Mesenchymal stem cell (in vitro differentiated cells and primary cell): ENCODE measurements around the gene PELO.
"Not testable (repeated sequence)": the region's sequence is repeated elsewhere in the genome, so short reads cannot be mapped to it uniquely, and the experiment has no call there.

ENCODE experiments used
- DNase-seq: peaks from one replicate; pipeline ENCODE4 v3.0.0-alpha.2; 2013
- H2AFZ ChIP-seq: one replicate; pipeline ENCODE4 v1.6.1; 2013; ENCODE audit warnings: low read depth, mild to moderate bottlenecking, control low read depth, inconsistent platforms, low read length, moderate library complexity
- H2AK5ac ChIP-seq: 2 replicates; pipeline ENCODE4 v1.6.1; 2013; ENCODE audit warnings: low read length, moderate library complexity, mild to moderate bottlenecking, inconsistent platforms; ENCODE audit not compliant: severe bottlenecking
- H2BK120ac ChIP-seq: one replicate; pipeline ENCODE4 v1.6.1; 2013; ENCODE audit warnings: low read depth, mild to moderate bottlenecking, inconsistent platforms, low read length, moderate library complexity
- H2BK12ac ChIP-seq, 2 experiments: one replicate each; pipeline ENCODE4 v1.6.1; 2013; ENCODE audit warnings: inconsistent platforms in 2 of 2, low read length in 2 of 2, mild to moderate bottlenecking in 2 of 2, moderate library complexity in 2 of 2, control low read depth in 1 of 2
- H2BK15ac ChIP-seq: one replicate; pipeline ENCODE4 v1.6.1; 2013; ENCODE audit warnings: mild to moderate bottlenecking, low read depth, inconsistent platforms; ENCODE audit not compliant: poor library complexity, severe bottlenecking
- H2BK5ac ChIP-seq: 2 replicates; pipeline ENCODE4 v1.6.1; 2013; ENCODE audit warnings: low read depth, mild to moderate bottlenecking, low read length, control low read depth, inconsistent platforms; ENCODE audit not compliant: poor library complexity, severe bottlenecking
- H3K14ac ChIP-seq, 2 experiments: one replicate each; pipeline ENCODE4 v1.6.1; 2013; ENCODE audit warnings: inconsistent platforms in 2 of 2, low read length in 2 of 2, control low read depth in 1 of 2, mild to moderate bottlenecking in 1 of 2, moderate library complexity in 1 of 2
- H3K18ac ChIP-seq, 2 experiments: one replicate each; pipeline ENCODE4 v1.6.1; 2013; ENCODE audit warnings: inconsistent platforms in 2 of 2, low read length in 2 of 2, control low read depth in 1 of 2, low read depth in 1 of 2, mild to moderate bottlenecking in 1 of 2
- H3K23ac ChIP-seq, 2 experiments: one replicate each; pipeline ENCODE4 v1.6.1; 2013; ENCODE audit warnings: inconsistent platforms in 2 of 2, low read length in 2 of 2, mild to moderate bottlenecking in 2 of 2, moderate library complexity in 2 of 2, control low read depth in 1 of 2
- H3K27ac ChIP-seq: 2 replicates; pipeline ENCODE4 v1.5.1; 2013; ENCODE audit warnings: mild to moderate bottlenecking, moderate library complexity, low read length, control low read depth, inconsistent platforms; ENCODE audit not compliant: poor library complexity, severe bottlenecking
- H3K27me3 ChIP-seq, 2 experiments: 2 replicates each; pipeline versions ENCODE4 v1.6.1 to v1.7.0; 2013; ENCODE audit warnings: low read length in 2 of 2, mild to moderate bottlenecking in 2 of 2, moderate library complexity in 2 of 2, control low read depth in 1 of 2, inconsistent platforms in 1 of 2; ENCODE audit not compliant: control insufficient read depth in 1 of 2, insufficient read depth in 1 of 2
- H3K36me3 ChIP-seq, 2 experiments: 2 replicates each; pipeline versions ENCODE4 v1.6.1 to v1.7.0; 2013; ENCODE audit warnings: low read length in 2 of 2, control low read depth in 1 of 2, inconsistent platforms in 1 of 2, low read depth in 1 of 2, mild to moderate bottlenecking in 1 of 2; ENCODE audit not compliant: insufficient read depth in 2 of 2, control insufficient read depth in 1 of 2
- H3K4ac ChIP-seq, 2 experiments: one replicate each; pipeline ENCODE4 v1.6.1; 2013; ENCODE audit warnings: inconsistent platforms in 2 of 2, low read length in 2 of 2, mild to moderate bottlenecking in 2 of 2, moderate library complexity in 2 of 2, control low read depth in 1 of 2, low read depth in 1 of 2
- H3K4me1 ChIP-seq: 2 replicates; pipeline ENCODE4 v1.6.1; 2013; ENCODE audit warnings: low read depth, low read length, control low read depth; ENCODE audit not compliant: control insufficient read depth, insufficient read depth
- H3K4me2 ChIP-seq: 2 replicates; pipeline ENCODE4 v1.6.1; 2013; ENCODE audit warnings: low read length, mild to moderate bottlenecking, inconsistent platforms; ENCODE audit not compliant: poor library complexity, severe bottlenecking
- H3K4me3 ChIP-seq, 2 experiments: 2 replicates each; pipeline versions ENCODE4 v1.5.1 to v1.7.0; 2013; ENCODE audit warnings: low read length in 2 of 2, mild to moderate bottlenecking in 2 of 2, control low read depth in 1 of 2, low read depth in 1 of 2; ENCODE audit not compliant: insufficient read depth in 1 of 2
- H3K79me1 ChIP-seq: replicated peaks from 2 replicates; pipeline ENCODE4 v1.6.1; 2013; ENCODE audit warnings: mild to moderate bottlenecking, control low read depth, low read length, inconsistent platforms; ENCODE audit not compliant: poor library complexity, severe bottlenecking
- H3K9ac ChIP-seq: 2 replicates; pipeline ENCODE4 v1.7.0; 2013; ENCODE audit warnings: mild to moderate bottlenecking, low read length, moderate library complexity
- H3K9me3 ChIP-seq: 2 replicates; pipeline ENCODE4 v1.7.0; 2013; ENCODE audit warnings: mild to moderate bottlenecking, low read length; ENCODE audit not compliant: control insufficient read depth
- H4K8ac ChIP-seq: one replicate; pipeline ENCODE4 v1.6.1; 2013; ENCODE audit warnings: inconsistent platforms, mild to moderate bottlenecking, low read length, moderate library complexity
- H4K91ac ChIP-seq: one replicate; pipeline ENCODE4 v1.6.1; 2013; ENCODE audit warnings: mild to moderate bottlenecking, low read length, inconsistent platforms
- WGBS: methylation state at CpG from one replicate; pipeline ENCODE4 v1.1.7; 2013; ENCODE audit warnings: mixed read lengths; 5-methylcytosine and 5-hydroxymethylcytosine counted together

PELO gene

DNA sequence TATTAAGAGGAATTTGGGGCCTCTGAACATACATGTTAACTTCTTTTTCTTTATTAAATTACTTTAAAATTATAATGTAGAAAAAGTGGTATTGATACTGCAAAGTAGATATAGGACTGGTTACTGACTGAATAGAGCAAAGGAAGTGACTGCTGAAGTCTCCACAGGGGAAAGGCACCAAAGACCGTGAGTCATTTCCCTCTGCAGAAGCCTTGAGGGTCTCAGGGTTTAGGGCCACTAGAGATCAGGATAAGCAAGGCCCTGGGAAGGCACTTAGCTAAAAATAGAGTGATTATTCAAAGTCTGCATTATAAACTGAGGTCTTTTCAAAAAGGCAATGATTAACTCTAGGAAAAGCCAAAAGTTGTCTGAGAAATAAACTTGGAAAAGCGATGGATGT lies 44.7 kb upstream of the PELO start:
- no peak overlapping the region for H3K23ac ChIP-seq
- H2BK120ac ChIP-seq = no peak overlapping the region
- 14% methylated on average over 2 of the region's 2 CpGs for WGBS
- H3K27me3 ChIP-seq = no peaks in the 10 kb centered on the region
- H3K9ac ChIP-seq = no peak overlapping the region
- no peak overlapping the region for H2AK5ac ChIP-seq
- H4K91ac ChIP-seq = no peak overlapping the region
- H3K14ac ChIP-seq = no peak overlapping the region
- no peak overlapping the region for H3K18ac ChIP-seq
- H3K27ac ChIP-seq = no peak overlapping the region
- H3K4me1 ChIP-seq = no peaks in the 10 kb centered on the region
- no peak overlapping the region for H4K8ac ChIP-seq
- H2BK15ac ChIP-seq = no peak overlapping the region
- no peaks in the 10 kb centered on the region for H3K79me1 ChIP-seq
- no peak overlapping the region for H2AFZ ChIP-seq
- no peak overlapping the region for H2BK12ac ChIP-seq
- H3K4me2 ChIP-seq = no peak overlapping the region
- no peak overlapping the region for H3K4me3 ChIP-seq
- no peak overlapping the region for H2BK5ac ChIP-seq
- peak overlapping the region in 1 of 2 experiments; percentile 85 for H3K4ac ChIP-seq
- H3K36me3 ChIP-seq = no peaks in the 10 kb centered on the region
- no peaks in the 10 kb centered on the region for H3K9me3 ChIP-seq
- DNase-seq = peak; percentile 83

- H3K14ac ChIP-seq = no peak overlapping the region
- H2BK12ac ChIP-seq = peak overlapping the region in 1 of 2 experiments; percentile 94
- H3K36me3 ChIP-seq = no peaks in the 10 kb centered on the region
- no peak overlapping the region for H2BK120ac ChIP-seq
- no peak overlapping the region for H2BK15ac ChIP-seq
- H3K4me1 ChIP-seq = no peaks in the 10 kb centered on the region
- H3K9me3 ChIP-seq = no peaks in the 10 kb centered on the region
- no peak overlapping the region for H3K4me2 ChIP-seq
- no peak overlapping the region for H3K23ac ChIP-seq
- no CpG with 5 or more reads among the region's 3 CpGs for WGBS
- H3K4ac ChIP-seq = peak overlapping the region in 1 of 2 experiments; percentile 85
- H2BK5ac ChIP-seq = no peak overlapping the region
- H3K27me3 ChIP-seq = no peaks in the 10 kb centered on the region
- no peak overlapping the region for H2AFZ ChIP-seq
- H4K8ac ChIP-seq = no peak overlapping the region
- no peak overlapping the region for H2AK5ac ChIP-seq
- H3K27ac ChIP-seq = no peak overlapping the region
- H3K18ac ChIP-seq = peak overlapping the region in 1 of 2 experiments; percentile 72
- H3K4me3 ChIP-seq = no peak overlapping the region
- H4K91ac ChIP-seq = no peak overlapping the region
- H3K79me1 ChIP-seq = no peaks in the 10 kb centered on the region
- DNase-seq = no peak
- H3K9ac ChIP-seq = no peak overlapping the region
Observed at GRCh38 chr5:52743529-52743928, 44.2 kb upstream of the PELO start.

DNA sequence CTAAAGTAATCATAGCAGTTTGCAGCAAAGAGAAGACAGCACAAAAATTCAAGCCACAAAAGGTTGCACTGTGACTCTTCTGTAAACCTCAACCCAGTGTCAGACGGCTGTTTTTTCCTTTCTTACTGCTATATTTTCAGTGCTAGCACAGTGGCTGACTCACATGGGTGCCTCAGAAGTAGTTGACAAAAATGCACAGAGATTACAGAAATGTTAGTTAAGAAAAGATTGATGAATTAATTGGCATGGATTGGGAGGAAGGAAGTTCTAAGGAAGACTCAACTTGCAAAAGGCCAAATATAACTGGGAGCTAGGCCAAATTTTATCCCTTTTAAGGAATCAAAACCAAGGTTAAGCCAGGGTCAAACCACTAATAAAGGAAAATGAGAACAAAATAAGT lies 43.7 kb upstream of the PELO start:
- Histone ChIP-seq H3K9me3 (no peaks in the 10 kb centered on the region), H3K27me3 (no peaks in the 10 kb centered on the region), H3K36me3 (no peaks in the 10 kb centered on the region), H3K4ac (no peak overlapping the region), H2AFZ (no peak overlapping the region), H3K79me1 (no peaks in the 10 kb centered on the region), H3K14ac (no peak overlapping the region), H2BK12ac (no peak overlapping the region), H3K18ac (no peak overlapping the region), H3K23ac (no peak overlapping the region), H3K9ac (no peak overlapping the region), H4K91ac (no peak overlapping the region), H4K8ac (no peak overlapping the region), H3K4me2 (no peak overlapping the region), H2AK5ac (no peak overlapping the region), H3K4me3 (no peak overlapping the region), H3K4me1 (no peaks in the 10 kb centered on the region), H3K27ac (no peak overlapping the region), H2BK5ac (no peak overlapping the region), H2BK120ac (no peak overlapping the region), H2BK15ac (no peak overlapping the region)
- 0% methylated on average over 1 of the region's 1 CpG for WGBS
- DNase-seq = peak; percentile 91

DNA sequence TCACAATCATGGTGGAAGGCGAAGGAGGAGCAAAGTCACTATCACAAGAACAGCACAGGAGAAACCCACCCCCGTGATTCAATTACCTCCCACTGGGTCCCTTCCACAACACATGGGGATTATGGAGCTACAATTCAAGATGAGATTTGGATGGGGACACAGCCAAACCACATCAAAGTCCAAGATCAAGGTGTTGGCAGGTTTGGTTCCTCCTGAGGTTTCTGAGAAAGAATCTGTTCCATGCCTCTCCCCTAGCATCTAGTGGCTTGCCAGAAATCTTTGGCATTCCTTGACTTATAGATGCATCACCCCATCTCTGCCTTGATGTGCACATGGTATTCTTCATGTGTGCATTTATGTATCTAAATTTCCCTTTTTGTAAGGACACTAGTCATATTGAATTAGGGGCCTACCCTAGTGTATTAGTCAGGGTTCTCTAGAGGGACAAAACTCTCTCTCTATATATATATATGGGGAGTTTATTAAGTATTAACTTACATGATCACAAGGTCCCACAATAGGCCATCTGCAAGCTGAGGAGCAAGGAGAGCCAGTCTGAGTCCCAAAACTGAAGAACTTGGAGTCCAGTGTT lies 42.8 kb upstream of the PELO start:
- H3K4me3 ChIP-seq, H3K79me1 ChIP-seq, H3K27ac ChIP-seq, H3K4ac ChIP-seq, H3K4me2 ChIP-seq, H3K14ac ChIP-seq, H3K4me1 ChIP-seq, DNase-seq, H3K36me3 ChIP-seq, H3K9me3 ChIP-seq, H3K9ac ChIP-seq, H2AK5ac ChIP-seq, H3K27me3 ChIP-seq, H2BK120ac ChIP-seq, H3K23ac ChIP-seq, H2BK5ac ChIP-seq, H2AFZ ChIP-seq: not testable (repeated sequence)
- Histone ChIP-seq H2BK12ac (peak overlapping the region in 1 of 2 experiments; percentile 55), H4K91ac (peak overlapping the region; percentile 27), H4K8ac (peak overlapping the region; percentile 41), H3K18ac (peak overlapping the region; percentile 33 to 72), H2BK15ac (peak overlapping the region; percentile 28)
- 86% methylated on average over 1 of the region's 2 CpGs for WGBS
